HepG2 (cell line): ENCODE data around the gene IFIT1B. TPM values are rescaled to one million over a fixed set of nuclear protein-coding genes. Genes with fewer than 3 reads are reported as not detected.
"Not testable (repeated sequence)": the region's sequence is repeated elsewhere in the genome, so short reads cannot be mapped to it uniquely, and the experiment has no call there.

Experiments used
- ATAC-seq: fragments of 200-7000 bp; cut with Tn5 transposase; 3 replicates; pipeline ENCODE4 v1.9.1; 2020; ENCODE audit warnings: mild to moderate bottlenecking, moderate library complexity
- BruUV-seq: library from RNA; stranded (reverse); fragments of 400-500 nt; replicated peaks from 2 replicates; lab custom pipeline; 2021; lab: Mats Ljungman, UMichigan
- CTCF ChIA-PET: fragments of 300-600 bp; formaldehyde crosslinking; extraction: SDS; loops from one replicate; lab custom pipeline; 2021; ENCODE audit warnings: low total read pairs, inconsistent platforms, low intra/inter-chr PET ratio; lab: Yijun Ruan, JAX
- POLR2A ChIA-PET: fragments of 350-600 bp; sonication (Branson Sonifier 250); formaldehyde crosslinking; loops from one replicate; lab custom pipeline; 2020; ENCODE audit warnings: antibody characterized with exemption, inconsistent platforms; lab: Yijun Ruan, JAX
- DNase-seq: peaks from one replicate; pipeline ENCODE4 v3.0.0-alpha.2; 2015; ENCODE audit warnings: low spot score
- FAIRE-seq: peaks from 3 replicates; lab custom pipeline; 2011; peaks lifted over from hg19 to GRCh38; lab: Jason Lieb, UNC
- H2AFZ ChIP-seq: one replicate; pipeline ENCODE4 v1.6.1; 2011; ENCODE audit warnings: low read length, inconsistent platforms
- H3K27ac ChIP-seq: fragments of 300-600 bp; 3 replicates; pipeline ENCODE4 v1.8.0; 2011; ENCODE audit warnings: mixed run types, mild to moderate bottlenecking, mixed read lengths, low read length, inconsistent platforms; ENCODE audit not compliant: insufficient read depth; ENCODE audit errors: extremely low read length
- H3K27me3 ChIP-seq, 2 experiments: fragments of 200-600 bp in 1 of 2; 2 replicates in 1 of 2; 3 replicates in 1 of 2; pipeline versions ENCODE4 v1.6.0 to v1.8.0; 2011; ENCODE audit warnings: low read length in 2 of 2, mild to moderate bottlenecking in 2 of 2, moderate library complexity in 2 of 2, inconsistent platforms in 1 of 2; ENCODE audit not compliant: insufficient read depth in 2 of 2, control insufficient read depth in 1 of 2
- H3K36me3 ChIP-seq, 2 experiments: fragments of 200-600 bp in 1 of 2; replicated peaks in 1 of 2; 2 replicates in 1 of 2; 3 replicates in 1 of 2; pipeline versions ENCODE4 v1.5.1 to v1.8.0; 2011; ENCODE audit warnings: low read length in 2 of 2, inconsistent platforms in 1 of 2; ENCODE audit not compliant: insufficient read depth in 2 of 2, control insufficient read depth in 1 of 2
- H3K4me1 ChIP-seq: 2 replicates; pipeline ENCODE4 v1.5.1; 2012; ENCODE audit warnings: low read length, inconsistent platforms; ENCODE audit not compliant: insufficient read depth
- H3K4me2 ChIP-seq: 2 replicates; pipeline ENCODE4 v1.6.0; 2011; ENCODE audit warnings: low read depth, low read length, inconsistent platforms
- H3K4me3 ChIP-seq, 3 experiments: fragments of 200-600 bp in 1 of 3; sonication (generic), shearing (Covaris generic) in 1 of 3; replicated peaks in 1 of 3; 2 replicates each; pipeline ENCODE4 v1.5.1; 2011 to 2016; ENCODE audit warnings: low read length in 3 of 3, inconsistent platforms in 2 of 3, low read depth in 2 of 3, mild to moderate bottlenecking in 2 of 3, control low read depth in 1 of 3, mixed read lengths in 1 of 3; ENCODE audit not compliant: insufficient read depth in 1 of 3
- H3K79me2 ChIP-seq: one replicate; pipeline ENCODE4 v1.6.1; 2011; ENCODE audit warnings: low read length, inconsistent platforms; ENCODE audit not compliant: insufficient read depth
- H3K9ac ChIP-seq: 2 replicates; pipeline ENCODE4 v1.6.0; 2011; ENCODE audit warnings: mild to moderate bottlenecking, low read depth, low read length, inconsistent platforms; ENCODE audit not compliant: insufficient read depth
- H3K9me3 ChIP-seq: 2 replicates; pipeline ENCODE4 v1.5.1; 2012; ENCODE audit warnings: mild to moderate bottlenecking, low read length
- H4K20me1 ChIP-seq: 2 replicates; pipeline ENCODE4 v1.6.0; 2011; ENCODE audit warnings: inconsistent platforms, mild to moderate bottlenecking, low read length, moderate library complexity; ENCODE audit not compliant: insufficient read depth
- ZFP82 ChIP-seq: sonication (generic); formaldehyde crosslinking; IDR thresholded peaks from 2 replicates; pipeline ENCODE4 v1.5.1; 2020; ENCODE audit warnings: mild to moderate bottlenecking, missing genetic modification reagents, borderline replicate concordance
- ZNF121 ChIP-seq: sonication (generic); formaldehyde crosslinking; IDR thresholded peaks from 2 replicates; pipeline ENCODE4 v1.5.0; 2020; ENCODE audit warnings: mild to moderate bottlenecking, missing genetic modification reagents
- ZNF687 ChIP-seq: sonication (generic); formaldehyde crosslinking; IDR thresholded peaks from 2 replicates; pipeline ENCODE4 v1.5.1; 2020; ENCODE audit warnings: mild to moderate bottlenecking, missing genetic modification reagents, moderate library complexity
- ZNF747 ChIP-seq: sonication (generic); formaldehyde crosslinking; IDR thresholded peaks from 2 replicates; pipeline ENCODE4 v1.8.1; 2023; ENCODE audit warnings: missing genetic modification reagents, mild to moderate bottlenecking, borderline replicate concordance
- WGBS: methylation state at CpG from one replicate; pipeline ENCODE4 v1.1.6; 2017; ENCODE audit warnings: low lambda C conversion rate; 5-methylcytosine and 5-hydroxymethylcytosine counted together
- in situ Hi-C: cut with HindIII; loops from 2 replicates; pipeline ENCODE4 v1.10.0; 2017; ENCODE audit warnings: low pct_unique_long_range_greater_than_20kb; ENCODE audit not compliant: extremely low pct_ligation_motif_present
- intact Hi-C: fragments of 100-400 bp; cut with micrococcal nuclease; formaldehyde crosslinking; loops from one replicate; pipeline ENCODE4 v1.10.0; 2022; ENCODE audit not compliant: unreplicated experiment
- polyA plus RNA-seq, 8 experiments: library from polyadenylated mRNA; depleted of rRNA in 3 of 8; stranded (reverse) in 7 of 8; unstranded in 1 of 8; fragments of >200 nt; fragmentation: Illumina TruSeq in 4 of 8; extraction: Trizol in 4 of 8; gene quantifications; 2 replicates each; pipeline versions ENCODE4 v1.2.1 to v1.2.3, GENCODE V29; 2011 to 2016; ENCODE audit warnings: low read depth in 4 of 8, missing spikeins in 1 of 8, mixed read lengths in 1 of 8; ENCODE audit not compliant: insufficient read depth in 1 of 8
- total RNA-seq, 5 experiments: library from RNA; depleted of rRNA; stranded (reverse); fragments of >200 nt; fragmentation: Illumina TruSeq; extraction: Trizol; gene quantifications; 2 replicates each; pipeline ENCODE4 v1.2.3, GENCODE V29; 2016; ENCODE audit warnings: low read depth in 1 of 5
- TF ChIP-seq, protein P1 (sequence below): sonication (generic); formaldehyde crosslinking; IDR thresholded peaks from 2 replicates; pipeline ENCODE4 v1.8.1; 2023; ENCODE audit warnings: mild to moderate bottlenecking, inconsistent platforms, moderate library complexity, missing genetic modification reagents, borderline replicate concordance

The IFIT1B gene
- total and polyA plus RNA-seq, 2 of the 13 experiments (the other 11 are each of a cell fraction or from before 2014, with no cell fraction given), result not detected

DNA sequence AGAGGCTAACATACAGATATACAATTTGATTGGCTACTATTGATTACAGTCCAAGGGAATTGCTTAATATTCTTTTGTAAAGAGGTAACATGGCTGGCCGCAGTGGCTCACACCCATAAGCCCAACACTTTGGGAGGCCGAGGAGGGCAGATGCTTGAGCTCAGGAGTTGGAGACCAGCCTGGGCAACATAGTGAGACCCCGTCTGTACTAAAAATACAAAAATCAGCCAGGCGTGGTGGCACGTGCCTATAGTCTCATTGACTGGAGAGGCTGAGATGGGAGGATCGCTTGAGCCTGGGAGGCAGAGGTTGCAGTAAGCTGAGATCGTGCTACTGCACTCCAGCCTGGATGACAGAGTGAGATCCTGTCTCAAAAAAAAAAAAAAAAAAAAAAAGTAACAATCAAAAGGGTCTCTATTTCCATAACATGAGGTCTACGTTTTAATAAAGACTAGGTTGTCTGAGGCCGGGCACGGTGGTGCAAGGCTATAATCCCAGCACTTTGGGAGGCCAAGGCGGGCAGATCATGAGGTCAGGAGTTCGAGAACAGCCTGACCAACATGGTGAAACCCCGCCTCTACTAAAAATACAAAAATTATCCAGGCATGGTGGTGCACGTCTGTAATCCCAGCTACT, 46.3 kb upstream of the IFIT1B start:
- Histone ChIP-seq H3K9ac (peak overlapping the region; percentile 45), H3K4me3 (peak overlapping the region in 2 of 3 experiments; percentile 42 to 55; a peak in 3 of 6 replicates), H3K27ac (peak overlapping the region; percentile 58), H3K4me1 (peaks cover 59% of the 10 kb centered on the region), H3K4me2 (peak overlapping the region; percentile 69)
- H3K9me3 ChIP-seq, H2AFZ ChIP-seq, in situ Hi-C loops, BruUV-seq, H4K20me1 ChIP-seq, DNase-seq, H3K36me3 ChIP-seq, CTCF ChIA-PET, FAIRE-seq, H3K27me3 ChIP-seq, H3K79me2 ChIP-seq, intact Hi-C loops, ATAC-seq: not testable (repeated sequence)
- WGBS, result 65% methylated on average over 14 of the region's 14 CpGs
- POLR2A ChIA-PET, result interaction anchor here (1.2 to 1.7 kb wide), 4 partner anchors 15 to 315 kb away, joined by 3 to 8 read pairs (median 4); no protein-coding TSS in a partner anchor
- TF ChIP-seq ZNF747 (CRISPR knock-in tag), result 0 out of 2 replicates have a peak, but pooled peaks have one; percentile 32
- TF ChIP-seq ZNF121 (CRISPR knock-in tag), result peak; percentile 88
- 0 out of 2 replicates have a peak, but pooled peaks have one; percentile 17 for TF ChIP-seq ZNF687
- TF ChIP-seq, protein P1, sequence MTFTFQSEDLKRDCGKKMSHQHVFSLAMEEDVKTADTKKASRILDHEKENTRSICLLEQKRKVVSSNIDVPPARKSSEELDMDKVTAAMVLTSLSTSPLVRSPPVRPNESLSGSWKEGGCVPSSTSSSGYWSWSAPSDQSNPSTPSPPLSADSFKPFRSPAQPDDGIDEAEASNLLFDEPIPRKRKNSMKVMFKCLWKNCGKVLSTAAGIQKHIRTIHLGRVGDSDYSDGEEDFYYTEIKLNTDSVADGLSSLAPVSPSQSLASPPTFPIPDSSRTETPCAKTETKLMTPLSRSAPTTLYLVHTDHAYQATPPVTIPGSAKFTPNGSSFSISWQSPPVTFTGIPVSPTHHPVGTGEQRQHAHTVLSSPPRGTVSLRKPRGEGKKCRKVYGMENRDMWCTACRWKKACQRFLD (CRISPR knock-in tag), result 0 out of 2 replicates have a peak, but pooled peaks have one; percentile 72
- TF ChIP-seq ZFP82, result peak; percentile 65; the same call in 1 of the 2 replicates
